CD4-positive, alpha-beta T cell treated with Interleukin-17A for 4 hours (primary cell): ENCODE data around the gene VAX1.

Experiments
- DNase-seq: peaks from one replicate; pipeline ENCODE4 v3.0.0-alpha.2; 2020; ENCODE audit warnings: mixed read lengths

The VAX1 gene

DNA sequence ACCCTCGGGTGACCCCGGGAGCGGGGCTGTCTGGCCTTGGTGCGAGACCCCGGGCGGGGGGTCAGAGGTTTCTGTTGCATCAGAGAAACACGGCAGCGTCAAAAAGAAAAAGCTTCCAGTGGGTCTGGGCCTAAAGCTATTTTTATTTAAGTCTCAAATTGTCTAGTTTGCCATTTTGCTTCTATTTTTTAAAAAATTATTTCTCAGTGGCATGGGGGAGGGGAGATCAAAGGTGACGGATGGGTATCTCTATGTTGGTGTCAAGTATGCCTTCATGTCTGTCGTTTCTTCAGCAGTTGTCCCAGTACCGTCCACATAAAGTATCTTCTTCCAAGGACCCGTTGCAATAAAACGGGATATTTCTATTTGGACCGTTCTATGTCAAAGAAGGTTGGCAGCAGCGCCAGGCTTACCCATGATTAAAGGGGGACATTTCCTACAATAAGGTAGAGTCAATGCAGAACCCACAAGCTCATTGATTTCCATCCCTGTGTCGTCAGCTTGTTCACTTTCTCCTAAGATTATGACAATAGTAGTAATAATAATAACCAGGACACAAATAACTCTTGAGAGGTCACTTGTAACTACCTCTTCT is 26.0 kb upstream of the VAX1 start:
- DNase-seq = no peak

DNA sequence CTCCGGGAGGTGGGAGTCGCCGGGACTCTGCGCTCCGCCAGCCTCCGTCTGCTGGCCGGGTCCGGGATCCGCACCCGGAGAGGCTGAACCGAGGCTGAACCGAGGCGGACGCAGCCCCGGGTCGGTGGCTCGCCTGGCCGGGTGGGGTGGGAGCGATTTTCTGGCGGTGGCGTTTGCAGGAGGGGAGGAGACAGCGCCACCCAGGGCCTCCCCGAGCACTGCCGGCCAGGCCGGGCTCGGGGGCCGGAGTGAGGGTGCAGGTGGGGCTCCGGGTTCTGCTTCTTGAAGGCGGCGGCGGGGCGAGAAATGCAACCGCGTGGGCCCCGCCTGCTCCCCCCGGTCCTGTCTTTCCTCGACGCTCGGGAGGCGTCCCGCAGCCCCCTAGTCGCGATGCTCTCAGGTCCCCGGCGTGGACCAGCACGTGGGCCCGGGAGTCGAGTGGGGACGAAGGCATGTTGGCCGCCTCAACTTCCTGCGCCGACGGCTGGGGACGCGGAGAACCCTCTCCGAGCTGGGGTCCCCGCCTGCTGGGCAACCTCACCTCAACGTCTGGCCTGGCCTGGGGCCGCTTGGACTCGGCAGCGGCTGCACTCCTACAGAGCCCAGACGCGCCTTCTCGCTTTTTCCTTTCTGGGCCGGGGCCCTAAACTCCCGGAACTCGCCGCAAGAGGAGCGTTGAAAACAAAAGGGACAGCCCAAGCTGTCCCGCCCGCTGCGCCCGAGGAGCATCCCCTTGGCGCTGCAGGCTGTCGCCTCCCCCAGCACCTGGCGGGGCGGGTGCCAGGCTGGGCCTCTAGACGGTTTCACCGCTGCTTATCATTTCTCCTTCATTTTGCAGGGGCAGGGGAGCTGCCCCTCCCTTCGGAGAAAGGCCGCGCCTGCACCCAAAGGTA is 25.2 kb upstream of the VAX1 start:
- no peak for DNase-seq

DNA sequence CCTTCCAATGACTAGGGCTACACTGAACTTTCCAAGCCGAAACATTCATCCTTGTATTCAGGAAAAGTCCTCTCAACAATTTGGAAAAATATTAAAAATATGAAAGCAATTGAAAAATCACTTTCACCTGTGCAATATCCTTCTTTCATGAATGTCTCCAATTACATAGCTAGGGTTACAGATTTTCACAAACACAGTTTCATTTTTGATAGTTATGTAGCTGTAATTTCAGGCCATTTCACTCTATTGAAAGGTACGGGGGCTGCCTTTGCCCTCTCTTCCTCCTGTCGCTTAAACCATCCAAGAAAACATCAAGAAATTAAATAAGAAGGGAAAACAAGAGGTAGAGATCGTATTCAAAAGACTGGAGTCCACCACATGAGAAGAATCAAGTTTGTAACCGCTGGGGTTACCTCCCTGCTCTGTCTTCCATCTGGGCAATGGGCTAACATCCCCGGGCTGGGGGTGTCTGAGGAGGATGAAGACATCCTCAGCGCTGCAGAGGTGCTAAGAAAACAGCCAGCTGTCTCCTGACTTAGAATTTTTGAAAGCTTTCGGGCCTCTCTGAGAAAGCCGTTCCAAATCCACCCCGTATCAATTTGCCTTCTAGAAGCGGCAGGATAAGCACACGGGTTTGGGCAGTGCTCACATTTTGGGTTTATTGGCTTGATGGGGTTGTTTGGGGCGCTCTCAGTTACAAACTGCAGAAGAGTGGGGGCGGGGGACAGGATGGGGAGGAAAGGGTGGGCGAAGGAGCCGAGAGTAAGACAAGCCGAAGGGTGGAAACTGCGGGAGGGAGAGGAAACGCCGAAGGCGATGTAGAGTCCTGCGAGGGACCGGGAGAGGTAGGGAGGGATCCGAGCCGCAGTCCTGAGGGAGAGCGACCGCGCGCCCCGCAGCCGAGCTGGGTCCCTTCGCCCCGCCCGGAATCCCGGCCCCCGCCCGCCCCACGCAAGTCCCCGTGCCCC is 24.3 kb upstream of the VAX1 start:
- DNase-seq = no peak

DNA sequence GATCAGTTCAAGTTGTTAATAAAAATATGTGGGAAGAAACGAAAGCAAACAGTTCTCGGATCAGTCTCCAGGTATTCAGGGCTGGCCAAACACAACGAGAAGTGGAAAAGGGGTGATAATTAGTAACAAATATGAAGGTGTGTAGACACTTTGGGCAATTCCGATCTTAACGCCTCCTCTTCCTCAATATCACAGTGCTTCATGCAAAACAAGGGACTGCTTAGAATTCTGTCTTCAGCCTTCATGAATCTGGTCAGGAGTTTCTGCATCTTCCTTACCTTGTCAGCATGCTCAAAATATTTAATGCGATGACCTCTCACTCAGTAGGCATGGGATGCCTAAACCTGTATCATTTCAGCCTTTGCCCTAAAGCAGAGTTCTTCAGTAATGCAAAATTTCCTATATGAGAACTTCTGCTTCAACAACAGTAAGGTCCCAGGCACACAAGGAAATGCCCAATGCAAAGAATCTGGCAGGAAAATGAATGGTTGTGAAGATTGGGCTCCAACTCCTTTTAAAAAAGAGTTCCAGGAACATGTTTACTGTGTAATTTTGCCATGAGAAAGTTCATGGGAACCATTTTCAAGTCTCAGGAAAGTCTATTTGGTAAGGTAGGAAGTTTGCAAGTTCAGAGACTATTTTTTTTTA is 23.4 kb upstream of the VAX1 start:
- no peak for DNase-seq

DNA sequence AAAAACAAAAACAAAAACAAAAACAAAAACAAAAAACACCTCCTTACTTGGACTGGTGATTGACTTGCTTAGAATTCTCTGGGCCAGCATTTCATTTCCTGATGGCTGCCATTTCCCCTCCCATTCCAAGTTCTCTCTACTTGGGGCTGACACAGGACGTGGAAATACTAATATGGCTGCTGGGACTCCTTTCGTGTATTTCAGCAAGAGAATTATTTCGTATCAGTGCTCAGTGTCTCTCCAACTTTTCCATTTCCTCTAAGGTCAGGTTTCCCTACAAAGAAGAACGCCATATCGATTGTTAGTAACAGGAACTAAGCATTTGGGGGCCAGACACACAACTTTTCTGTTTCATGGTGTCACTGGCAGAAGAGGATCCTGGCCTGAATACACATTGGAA is 22.5 kb upstream of the VAX1 start:
- DNase-seq = no peak

DNA sequence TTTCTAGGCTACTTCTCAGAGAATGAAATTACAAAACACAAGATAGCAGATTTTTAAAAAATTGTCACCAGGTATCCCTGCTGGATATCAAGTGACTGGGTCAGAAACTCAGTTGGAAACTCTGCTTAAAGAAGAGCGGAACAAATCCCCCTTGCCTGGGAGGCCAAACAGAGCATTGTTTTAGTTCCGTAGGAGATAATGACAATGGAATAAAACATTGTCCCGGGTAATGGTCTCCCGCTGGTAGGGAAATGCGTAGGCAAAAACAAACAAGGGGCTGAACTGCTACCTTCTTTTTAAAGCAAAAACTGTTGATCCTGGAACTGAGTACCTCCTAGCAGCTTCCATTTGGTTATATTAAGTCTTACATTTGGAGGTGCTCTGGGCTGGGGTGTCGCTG is 21.3 kb upstream of the VAX1 start:
- DNase-seq = no peak

DNA sequence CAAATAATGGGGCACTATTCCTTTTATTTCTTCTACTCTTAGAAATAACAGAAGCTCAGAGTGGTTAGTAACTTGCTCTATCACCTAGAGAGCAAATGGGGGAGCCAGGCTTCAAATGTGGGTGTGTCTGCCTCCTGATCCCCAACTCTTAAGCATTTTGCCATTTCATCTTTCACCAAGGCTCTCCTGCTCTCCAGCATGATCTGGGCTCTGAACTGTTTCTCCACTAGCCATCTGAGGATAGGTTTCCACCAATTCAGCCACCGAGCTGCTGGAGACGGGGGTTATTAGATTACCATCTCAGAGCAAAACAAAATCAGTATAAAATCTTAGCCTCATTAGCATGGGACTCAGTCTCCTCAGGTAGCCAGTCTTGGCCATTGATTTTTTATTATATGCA is 20.2 kb upstream of the VAX1 start:
- no peak for DNase-seq

DNA sequence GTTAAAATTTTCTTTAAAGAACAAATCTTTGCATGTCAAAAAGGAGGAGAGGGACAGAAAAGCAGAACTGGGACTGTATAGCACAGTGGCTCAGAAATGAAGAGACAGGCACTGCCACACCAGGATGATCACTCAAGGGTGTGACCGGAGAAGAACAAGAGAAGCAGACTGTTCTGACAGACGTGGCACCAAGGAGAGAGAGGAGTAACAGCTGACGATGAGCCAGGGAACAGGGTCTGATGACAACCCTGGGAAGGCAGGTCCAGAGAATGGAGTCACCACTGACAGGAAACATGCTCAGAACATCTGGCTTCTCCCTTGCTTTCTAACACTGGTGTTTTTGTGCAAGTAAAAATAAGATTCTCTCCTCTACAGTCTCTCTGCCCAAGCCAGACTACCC is 14.6 kb upstream of the VAX1 start:
- no peak for DNase-seq

DNA sequence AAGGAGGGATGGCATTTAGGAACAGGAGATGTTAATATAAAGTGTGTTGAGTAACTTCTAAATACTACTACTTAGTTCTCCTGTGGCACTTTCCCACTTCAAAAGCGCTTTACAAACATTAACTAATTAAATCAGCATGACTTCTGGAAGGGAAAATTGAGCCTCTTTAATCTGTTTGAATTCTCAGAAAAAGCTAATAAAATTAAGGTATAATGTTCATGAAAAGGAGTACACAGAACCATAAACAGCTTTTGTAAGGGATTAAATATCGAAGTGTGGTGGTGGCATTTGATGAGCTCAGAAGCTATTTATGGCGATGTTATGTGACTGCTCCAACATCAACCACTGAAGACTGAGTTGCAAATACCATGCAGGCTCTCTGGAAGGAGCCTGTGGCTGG is 10.2 kb upstream of the VAX1 start:
- DNase-seq = no peak

DNA sequence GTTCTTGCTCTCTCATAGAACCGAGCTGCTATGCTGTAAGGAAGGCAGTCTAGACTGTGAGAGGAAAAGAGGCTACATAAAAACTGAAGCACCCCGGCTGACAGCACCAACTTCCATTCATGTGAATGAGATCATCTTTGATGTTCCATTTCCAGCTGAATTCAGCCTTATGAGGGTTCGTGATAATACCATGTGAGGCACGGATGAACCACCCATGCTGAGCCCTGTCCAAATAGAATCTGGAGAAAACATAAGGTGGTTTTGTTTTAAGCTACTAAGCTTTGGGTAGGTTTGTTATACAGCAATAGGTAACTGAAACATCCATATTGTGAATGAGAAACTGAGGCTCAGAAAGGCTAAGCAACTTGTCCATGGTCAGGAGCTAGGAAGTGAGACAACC is 6.9 kb upstream of the VAX1 start:
- no peak for DNase-seq

DNA sequence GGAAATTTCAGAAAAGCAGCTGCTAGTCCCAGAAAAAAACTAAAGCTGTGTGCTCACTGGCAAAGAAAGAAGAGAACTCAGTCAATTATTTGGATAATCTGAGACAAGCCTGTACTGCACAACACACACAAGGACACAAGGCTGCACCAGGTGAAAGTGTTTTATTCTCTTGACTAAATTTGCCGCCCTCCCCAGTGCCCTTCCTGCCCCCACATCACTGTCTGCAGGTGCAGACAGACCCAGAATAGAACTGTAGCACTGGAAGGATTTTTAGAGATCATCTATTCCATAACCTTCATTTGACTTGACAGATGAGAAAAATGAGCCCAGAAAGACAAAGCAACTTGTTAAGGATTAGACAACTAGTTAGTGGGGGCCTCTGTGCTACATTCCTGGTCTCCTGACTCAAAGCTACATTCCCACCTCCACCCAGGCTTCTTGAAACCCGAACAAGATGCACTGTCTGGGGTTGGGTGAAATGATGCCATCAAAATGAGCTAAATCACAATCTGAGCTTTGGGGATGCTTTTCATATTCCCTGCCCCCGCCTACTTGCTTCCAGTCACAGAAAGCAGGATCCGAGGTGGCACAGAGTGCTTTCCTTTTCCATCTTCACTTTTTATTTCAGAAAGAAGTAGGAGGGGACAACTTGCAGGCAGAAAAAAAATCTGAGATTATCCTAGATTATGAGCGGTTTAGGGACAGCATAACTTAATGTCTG is 5.2 kb upstream of the VAX1 start:
- DNase-seq = no peak

DNA sequence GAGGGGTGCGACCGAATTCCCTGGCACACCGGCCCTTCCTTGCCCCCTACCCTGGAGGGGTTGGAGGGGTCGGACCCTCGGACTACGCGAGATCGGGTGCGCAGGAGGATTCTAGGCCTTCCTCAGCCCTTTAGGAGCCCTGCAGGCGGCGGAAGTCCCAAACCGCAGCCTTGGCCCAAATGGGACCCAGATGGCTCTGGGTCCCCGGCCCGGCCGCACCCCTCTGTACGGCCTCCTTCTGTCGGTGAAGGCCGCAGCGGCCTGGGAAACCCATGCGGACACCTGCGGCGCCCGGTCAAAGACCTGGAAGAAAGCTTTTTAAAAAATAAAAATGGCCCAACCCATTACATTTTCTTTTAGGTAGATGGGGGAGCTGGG is 2.4 kb upstream of the VAX1 start:
- no peak for DNase-seq

DNA sequence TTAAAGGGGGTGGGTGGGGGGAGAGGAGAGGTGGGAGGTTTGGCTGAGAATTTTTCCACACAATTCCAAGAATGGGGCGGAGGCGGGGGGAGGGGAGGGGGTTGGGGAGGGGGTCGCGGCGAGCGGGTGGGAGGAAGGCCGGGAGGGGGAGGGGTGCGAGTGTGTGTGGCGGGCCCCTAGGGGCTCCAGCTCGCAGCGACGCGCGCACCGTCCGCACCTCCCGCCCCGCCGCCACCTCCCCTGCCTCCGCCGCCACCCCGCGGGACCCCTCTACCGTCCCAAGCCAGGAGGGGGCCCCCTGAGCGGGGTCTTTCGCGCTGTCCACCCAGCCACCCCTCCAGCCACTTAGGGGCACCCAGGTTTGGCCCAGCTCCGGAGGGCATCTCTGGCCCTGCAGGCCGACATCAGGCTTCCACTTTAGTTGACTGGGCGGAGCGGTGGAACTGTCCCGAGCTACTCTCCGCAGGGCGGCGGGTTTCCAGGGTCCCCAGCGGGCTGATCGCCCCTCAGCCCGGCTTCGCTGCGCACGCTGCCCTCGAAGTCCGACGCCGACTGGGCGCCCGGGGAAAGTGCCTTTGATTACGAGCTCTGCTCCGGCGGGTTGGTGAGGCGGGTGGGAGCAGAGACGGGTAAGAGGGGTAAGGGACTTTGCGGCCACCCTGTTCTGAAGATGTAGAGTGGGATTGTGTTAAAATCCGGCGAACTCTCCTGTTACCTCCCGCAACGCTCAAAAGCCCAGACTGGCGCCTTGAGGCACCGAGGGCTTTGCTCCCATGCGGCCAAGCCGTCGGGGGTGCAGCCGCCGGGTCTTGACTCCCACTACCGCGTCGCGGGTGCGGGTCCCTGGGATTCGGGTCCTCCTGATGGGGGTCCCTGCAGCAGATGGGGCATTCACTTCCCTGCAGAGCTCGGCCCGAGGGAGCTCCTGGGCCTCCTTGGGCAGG is 1.8 kb upstream of the VAX1 start:
- DNase-seq = no peak

DNA sequence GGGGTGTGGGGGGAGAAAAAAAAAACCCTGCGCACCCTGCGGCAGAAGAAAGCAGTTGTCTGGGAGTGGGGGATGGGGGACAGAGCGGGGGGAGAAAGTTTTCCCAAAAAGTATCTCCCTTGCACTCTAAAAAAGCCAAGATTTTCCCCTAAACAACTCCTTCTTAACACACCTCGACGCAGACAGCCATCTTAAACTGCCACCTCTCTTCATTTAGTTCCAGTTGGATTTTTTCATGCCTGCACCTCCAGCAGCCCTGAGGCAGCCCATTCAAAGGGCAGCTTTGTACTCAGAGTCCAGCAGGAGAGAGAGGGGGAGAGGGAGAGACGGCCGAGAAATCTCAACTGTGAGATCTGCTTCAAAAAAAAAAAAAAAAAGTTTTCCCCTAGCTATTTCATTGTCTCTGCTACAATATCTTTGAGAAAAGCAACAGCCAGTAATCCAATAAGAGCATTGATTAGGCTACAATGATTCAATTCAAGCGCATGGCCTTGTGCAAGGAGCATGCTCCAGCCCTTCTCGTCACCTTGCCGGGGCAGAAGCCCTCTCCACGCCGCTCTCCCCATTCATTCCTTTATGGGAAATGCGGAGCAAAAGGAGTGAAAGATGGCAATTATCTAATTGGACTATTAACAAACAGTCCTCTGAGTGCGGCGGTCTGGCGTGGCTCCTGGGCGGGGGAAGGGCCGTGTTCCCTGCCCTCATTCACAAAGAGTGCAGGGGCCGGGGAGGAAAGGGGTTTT is 939 bp upstream of the VAX1 start:
- no peak for DNase-seq

DNA sequence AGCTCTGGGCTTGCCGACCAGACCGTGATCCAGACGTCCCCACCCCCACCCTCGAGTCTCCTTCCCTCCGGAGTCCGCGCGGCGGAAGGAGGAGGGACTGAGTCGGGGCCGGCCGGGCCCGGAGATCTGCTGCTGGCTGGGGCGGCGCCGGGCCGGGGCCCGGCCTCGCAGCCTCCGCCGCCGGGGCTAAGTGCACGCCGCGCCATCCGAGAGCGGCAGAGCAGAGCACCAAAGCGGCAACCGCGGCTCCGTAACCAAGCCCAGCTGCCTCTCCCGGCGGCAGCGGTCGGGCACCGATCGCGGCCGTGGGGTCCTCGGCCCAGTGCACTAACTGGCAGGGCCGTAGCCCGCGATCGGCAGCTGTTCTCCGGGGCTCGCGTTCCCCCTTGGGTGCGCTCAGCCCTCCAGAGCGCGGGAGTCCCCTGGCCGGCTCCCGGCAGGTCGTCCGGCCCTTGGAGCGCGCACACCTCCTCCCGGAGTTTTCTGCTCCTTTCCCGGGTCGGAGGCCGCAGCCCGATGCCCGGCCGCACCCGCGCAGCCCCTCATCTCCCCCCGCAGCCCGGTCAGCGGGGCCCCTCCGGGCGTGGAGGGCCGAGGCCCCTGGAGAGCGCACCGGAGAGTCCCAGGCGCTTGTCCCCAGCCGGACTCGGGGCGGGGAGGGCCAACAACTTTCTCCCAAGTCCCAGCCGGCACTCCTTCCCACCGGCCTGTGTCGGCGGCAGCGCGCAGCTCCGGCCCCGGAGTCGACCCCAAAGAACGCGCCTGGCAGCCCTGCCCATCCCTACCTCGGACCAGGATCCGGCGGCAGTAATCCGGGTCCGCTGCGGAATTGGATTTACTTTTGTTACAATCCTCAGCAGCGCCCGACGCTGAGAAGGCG is 799 bp downstream of the VAX1 start:
- DNase-seq = no peak

DNA sequence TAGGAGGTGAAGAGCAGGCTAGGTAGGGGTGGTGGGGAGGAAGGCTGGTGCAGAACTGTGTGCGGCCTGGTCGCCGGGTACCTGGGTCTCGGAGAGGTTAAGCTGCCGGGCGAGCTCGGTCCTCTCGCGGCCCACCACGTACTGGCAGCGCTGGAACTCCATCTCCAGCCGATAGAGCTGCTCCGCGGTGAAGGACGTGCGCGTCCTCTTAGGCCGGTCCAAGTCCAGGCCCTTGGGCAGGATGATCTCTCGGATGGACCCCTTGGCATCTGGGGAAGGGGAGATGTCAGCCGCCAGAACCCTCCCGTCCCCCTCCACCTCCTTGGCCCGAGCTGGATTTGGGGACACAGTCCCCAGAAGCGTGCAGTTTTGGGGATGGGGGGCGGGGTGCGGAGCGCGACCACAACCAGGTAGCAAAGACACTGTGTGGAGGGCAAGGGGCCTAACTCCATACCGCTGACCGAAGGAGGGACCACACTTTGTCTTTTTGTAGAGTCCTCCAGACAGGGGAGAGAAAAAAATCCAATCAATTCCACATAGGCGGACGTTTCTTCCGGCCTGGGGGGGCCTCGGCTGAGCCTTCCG is 1.6 kb downstream of the VAX1 start:
- DNase-seq = no peak

DNA sequence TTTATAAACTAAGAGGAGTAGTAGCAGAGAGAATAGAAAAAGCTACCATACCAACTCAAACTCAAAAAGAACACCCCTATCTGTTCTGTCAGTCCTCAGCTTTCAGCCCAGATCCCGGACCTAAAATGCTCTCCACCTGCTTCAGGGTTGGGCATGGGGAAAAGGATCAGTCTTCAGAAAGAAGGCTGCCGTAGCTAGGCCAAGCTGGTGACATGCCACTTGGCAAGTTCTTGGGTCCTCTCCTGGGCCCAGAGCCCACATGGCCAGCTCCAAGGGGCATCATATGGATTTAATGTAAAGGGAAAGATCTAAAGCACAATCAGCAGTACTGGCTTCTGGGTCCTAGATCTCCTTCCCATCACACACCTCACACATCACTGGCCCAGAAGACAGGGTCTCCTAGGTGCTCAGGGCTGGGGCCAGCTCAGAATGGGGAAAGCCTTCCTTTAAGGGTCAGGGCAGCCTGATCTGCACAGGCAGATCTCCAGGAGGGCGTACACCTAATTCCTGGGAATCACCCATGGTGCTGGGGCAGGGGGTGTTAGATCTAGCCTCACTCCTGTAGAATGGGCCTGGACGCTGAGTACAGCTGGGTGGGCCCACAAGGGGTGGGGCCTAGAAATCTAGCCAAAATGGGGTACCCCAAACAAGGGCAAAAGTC is 2.5 kb downstream of the VAX1 start:
- no peak for DNase-seq

DNA sequence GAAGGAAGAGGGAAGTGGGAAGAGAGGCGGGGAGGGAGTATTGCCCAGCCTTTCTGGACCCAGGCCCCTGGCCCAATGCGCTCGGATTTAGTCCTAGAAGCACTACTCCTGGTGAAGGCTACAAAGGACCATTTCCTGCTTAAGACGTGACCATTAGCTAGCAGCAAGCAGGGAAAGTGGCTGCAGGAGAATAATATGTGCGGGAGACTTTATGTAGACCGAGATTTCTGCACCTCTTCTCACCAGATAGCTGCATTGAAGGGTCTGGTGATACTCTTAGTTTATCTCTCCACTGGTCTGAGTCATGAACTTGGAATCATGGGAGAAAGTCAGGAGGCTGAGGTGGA is 3.1 kb downstream of the VAX1 start:
- no peak for DNase-seq
